GM18873 (cell line): ENCODE measurements around the gene PCDHB2.
"Not testable (repeated sequence)": the region's sequence is repeated elsewhere in the genome, so short reads cannot be mapped to it uniquely, and the experiment has no call there.

Experiments
- ATAC-seq: cut with Tn5 transposase; IDR thresholded peaks from one replicate; pipeline ENCODE4 v1.9.1; 2021; ENCODE audit warnings: mild to moderate bottlenecking, moderate library complexity, moderate number of reproducible peaks; ENCODE audit not compliant: unreplicated experiment, low FRiP score

The PCDHB2 gene

DNA sequence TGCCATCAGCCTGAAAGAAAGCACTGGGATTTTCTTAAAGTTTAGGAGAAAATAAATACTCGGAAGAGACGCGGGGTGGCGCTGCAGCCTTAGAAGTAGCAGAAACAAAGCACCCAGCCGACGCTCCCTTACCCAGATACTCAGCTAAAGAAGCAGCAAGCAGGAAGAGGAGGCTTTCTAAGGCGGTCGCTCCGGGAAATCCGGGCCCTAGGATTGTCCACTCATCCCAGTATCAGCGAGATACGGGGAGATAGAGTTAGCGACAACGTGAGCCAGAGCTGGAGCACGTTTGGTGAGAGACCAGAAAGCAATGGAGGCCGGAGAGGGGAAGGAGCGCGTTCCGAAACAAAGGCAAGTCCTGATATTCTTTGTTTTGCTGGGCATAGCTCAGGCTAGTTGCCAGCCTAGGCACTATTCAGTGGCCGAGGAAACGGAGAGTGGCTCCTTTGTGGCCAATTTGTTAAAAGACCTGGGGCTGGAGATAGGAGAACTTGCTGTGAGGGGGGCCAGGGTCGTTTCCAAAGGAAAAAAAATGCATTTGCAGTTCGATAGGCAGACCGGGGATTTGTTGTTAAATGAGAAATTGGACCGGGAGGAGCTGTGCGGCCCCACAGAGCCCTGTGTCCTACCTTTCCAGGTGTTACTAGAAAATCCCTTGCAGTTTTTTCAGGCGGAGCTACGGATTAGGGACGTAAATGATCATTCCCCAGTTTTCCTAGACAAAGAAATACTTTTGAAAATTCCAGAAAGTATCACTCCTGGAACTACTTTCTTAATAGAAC, at the start of gene PCDHB2:
TSS of gene PCDHB2 (plus strand) at position 135 of the 782 bp plus-strand sequence. CDS start at position 311, 176 bp downstream.
- no peak for ATAC-seq

DNA sequence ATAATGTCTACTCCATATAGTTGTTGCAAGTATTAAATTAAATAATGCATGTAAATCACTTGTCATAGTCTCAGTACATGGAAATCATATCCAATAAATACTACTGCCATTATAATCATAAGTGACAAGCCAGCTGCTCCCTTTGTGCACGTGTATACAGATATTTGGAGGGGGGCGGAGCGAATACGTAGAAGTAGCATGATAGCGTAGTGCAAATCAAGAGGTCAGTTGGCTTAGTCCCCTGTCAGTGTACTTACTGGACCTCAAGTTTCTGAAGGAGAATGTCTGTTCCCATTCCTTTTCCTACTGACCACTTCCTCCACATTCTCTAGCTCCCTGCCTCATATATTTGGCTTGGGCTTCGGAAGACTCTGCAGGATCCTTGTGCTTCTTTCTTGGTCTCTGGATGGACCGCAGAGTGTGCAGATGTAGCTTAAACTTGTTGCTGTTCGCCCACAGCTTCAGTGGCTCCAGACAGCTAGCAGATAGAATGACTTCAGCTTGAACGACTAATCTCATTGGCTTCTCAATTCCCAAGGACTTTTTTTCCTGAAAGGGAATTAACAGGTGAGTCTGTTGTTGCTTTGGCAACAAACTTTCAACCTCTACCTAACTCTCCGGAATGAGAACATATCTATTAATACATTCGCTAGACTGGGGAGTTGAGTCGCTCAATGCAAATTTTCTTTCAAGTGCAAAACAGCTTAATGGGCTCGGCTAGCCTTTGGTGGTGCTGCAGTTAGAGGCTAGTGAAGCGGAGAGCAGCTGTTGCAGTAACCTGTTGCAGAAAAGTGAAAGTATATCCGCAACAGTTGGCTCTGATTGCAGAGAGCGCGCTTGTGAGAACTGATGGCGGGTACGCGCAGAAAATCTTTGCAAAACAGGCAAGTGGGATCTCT, 43.5 kb upstream of the PCDHB2 start, which contains the start of gene PCDHB1:
TSS of gene PCDHB1 (plus strand) at position 753 of the 899 bp plus-strand sequence. CDS start at position 850, 97 bp downstream.
- ATAC-seq = no peak

DNA sequence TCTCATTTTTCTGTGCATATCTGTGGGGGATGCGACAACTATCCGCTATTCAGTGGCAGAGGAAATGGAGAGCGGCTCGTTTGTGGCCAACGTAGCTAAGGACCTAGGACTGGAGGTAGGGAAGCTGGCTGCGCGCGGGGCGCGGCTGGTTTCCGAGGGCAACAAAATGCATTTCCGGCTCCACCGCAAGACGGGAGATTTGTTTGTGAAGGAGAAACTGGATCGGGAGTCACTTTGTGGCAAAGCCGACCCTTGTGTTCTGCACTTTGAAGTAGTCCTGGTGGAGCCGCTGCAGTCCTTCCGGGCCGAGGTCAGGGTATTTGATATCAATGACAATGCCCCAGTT, 42.9 kb upstream of the PCDHB2 start:
- ATAC-seq = no peak

DNA sequence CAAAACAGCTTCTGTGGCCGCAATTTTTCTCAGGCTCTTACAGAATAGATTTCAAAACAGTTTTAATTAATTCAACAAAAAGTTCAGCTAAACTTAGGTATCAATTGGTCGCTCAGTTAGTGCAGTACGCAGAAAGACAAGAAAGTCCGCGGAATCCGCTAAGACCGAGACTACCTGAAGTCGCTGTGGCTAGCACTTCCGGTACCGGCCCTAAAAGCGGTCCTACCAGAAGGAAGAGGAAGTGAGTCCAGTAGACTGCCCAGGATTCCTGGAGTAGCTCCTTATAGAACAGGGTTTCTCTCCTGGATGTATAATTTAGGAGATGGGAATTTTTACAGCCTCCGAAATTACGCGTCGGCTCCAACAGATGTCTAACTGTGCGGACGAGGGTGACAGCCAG, 16.6 kb upstream of the PCDHB2 start:
- ATAC-seq = no peak

DNA sequence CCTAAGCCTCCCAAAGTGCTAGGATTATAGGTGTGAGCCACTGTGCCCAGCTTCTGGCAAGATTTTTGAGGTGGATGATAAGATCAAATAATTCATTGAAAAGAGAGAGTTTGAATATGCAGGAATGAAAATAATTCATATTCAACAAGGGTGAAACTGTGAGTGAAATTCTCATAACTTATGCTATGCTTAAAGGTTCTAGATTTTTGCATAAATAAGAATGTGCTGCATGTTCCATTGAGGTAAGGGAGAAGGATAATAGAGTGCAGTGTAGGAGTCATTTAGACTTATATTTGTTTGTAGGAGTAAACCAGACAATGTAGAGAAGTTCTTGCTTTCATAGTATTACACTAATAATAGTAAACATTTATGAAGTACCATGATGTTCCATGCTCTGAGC, 12.2 kb upstream of the PCDHB2 start:
- no peak for ATAC-seq

DNA sequence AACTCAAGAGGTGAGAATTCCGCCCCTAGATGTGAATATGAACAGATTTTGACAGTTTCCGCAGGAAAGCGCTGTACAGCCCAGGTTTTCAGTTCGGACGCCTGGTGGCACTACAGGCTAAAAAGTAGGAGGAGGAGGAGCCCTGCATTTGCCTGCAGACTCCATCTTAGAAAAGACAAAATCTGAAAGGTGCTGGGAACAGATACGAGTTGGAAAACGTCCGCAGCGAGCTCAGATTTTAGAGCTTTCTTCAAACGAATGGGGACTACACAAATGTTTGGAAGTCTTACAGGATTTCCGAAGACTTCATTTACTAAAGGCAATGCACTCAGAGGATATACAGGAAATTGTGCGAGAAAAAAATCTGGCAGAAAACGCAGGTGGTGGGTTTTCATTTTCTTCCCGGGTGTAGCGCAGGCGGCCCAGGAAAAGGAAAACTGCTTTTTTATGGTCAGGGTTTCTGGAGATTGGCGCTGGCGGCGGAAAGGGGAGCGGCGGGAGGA, 9.9 kb upstream of the PCDHB2 start:
- ATAC-seq = no peak

DNA sequence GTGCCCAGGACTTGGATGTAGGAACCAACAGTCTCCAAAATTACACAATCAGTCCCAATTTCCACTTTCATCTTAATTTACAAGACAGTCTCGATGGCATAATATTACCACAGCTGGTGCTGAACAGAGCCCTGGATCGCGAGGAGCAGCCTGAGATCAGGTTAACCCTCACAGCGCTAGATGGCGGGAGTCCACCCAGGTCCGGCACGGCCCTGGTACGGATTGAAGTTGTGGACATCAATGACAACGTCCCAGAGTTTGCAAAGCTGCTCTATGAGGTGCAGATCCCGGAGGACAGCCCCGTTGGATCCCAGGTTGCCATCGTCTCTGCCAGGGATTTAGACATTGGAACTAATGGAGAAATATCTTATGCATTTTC, 837 bp downstream of the PCDHB2 start:
- ATAC-seq = no peak

DNA sequence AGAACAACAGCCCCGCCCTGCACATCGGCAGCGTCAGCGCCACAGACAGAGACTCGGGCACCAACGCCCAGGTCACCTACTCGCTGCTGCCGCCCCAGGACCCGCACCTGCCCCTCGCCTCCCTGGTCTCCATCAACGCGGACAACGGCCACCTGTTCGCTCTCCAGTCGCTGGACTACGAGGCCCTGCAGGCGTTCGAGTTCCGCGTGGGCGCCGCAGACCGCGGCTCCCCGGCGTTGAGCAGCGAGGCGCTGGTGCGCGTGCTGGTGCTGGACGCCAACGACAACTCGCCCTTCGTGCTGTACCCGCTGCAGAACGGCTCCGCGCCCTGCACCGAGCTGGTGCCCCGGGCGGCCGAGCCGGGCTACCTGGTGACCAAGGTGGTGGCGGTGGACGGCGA, 1.8 kb downstream of the PCDHB2 start:
- ATAC-seq = not testable (repeated sequence)

DNA sequence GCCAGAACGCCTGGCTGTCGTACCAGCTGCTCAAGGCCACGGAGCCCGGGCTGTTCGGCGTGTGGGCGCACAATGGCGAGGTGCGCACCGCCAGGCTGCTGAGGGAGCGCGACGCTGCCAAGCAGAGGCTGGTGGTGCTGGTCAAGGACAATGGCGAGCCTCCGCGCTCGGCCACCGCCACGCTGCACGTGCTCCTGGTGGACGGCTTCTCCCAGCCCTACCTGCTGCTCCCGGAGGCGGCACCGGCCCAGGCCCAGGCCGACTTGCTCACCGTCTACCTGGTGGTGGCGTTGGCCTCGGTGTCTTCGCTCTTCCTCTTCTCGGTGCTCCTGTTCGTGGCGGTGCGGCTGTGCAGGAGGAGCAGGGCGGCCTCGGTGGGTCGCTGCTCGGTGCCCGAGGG, 2.2 kb downstream of the PCDHB2 start:
- not testable (repeated sequence) for ATAC-seq

DNA sequence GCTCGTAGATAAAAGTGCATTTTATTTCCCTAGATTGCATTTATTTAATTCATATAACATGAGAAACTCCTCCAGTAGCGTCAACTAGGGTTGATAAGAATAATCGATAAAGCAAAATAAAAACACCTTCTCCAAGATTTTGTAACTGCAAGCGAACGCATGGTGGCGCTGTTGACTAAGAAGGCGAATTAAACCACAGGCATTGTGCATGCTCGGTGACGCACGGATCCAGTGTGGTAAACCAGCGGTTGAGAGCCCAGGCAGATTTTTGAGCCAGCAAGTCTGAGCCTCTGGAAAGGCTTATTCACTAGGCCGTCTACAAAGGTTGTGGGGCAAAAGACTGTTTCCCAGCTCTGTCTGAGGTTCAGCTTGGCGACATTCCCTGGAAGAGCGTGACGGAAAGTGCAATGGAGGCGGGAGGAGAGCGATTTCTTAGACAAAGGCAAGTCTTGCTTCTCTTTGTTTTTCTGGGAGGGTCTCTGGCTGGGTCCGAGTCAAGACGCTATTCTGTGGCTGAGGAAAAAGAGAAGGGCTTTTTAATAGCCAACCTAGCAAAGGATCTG, 5.9 kb downstream of the PCDHB2 start, which contains the start of gene PCDHB3:
TSS of gene PCDHB3 (plus strand) at position 231 of the 563 bp plus-strand sequence. CDS start at position 408, 177 bp downstream.
- no peak for ATAC-seq

DNA sequence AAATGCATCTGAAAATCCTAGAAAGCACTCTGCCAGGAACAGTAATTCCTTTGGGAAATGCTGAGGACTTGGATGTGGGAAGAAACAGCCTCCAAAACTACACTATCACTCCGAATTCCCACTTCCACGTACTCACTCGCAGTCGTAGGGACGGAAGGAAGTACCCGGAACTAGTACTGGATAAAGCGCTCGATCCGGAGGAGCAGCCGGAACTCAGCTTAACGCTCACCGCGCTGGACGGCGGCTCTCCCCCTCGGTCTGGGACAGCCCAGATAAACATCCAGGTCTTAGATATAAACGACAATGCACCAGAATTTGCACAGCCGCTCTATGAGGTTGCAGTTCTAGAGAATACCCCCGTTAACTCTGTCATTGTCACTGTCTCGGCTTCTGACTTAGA, 6.6 kb downstream of the PCDHB2 start:
- ATAC-seq = no peak

DNA sequence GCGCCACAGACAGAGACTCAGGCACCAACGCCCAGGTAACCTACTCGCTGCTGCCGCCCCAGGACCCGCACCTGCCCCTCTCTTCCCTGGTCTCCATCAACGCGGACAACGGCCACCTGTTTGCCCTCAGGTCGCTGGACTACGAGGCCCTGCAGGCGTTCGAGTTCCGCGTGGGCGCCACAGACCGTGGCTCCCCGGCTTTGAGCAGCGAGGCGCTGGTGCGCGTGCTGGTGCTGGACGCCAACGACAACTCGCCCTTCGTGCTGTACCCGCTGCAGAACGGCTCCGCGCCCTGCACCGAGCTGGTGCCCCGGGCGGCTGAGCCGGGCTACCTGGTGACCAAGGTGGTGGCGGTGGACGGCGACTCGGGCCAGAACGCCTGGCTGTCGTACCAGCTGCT, 7.7 kb downstream of the PCDHB2 start:
- not testable (repeated sequence) for ATAC-seq

DNA sequence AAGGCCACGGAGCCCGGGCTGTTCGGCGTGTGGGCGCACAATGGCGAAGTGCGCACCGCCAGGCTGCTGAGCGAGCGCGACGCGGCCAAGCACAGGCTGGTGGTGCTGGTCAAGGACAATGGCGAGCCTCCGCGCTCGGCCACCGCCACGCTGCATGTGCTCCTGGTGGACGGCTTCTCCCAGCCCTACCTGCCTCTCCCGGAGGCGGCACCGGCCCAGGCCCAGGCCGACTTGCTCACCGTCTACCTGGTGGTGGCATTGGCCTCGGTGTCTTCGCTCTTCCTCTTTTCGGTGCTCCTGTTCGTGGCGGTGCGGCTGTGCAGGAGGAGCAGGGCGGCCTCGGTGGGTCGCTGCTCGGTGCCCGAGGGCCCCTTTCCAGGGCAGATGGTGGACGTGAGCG, 8.1 kb downstream of the PCDHB2 start:
- ATAC-seq = not testable (repeated sequence)

DNA sequence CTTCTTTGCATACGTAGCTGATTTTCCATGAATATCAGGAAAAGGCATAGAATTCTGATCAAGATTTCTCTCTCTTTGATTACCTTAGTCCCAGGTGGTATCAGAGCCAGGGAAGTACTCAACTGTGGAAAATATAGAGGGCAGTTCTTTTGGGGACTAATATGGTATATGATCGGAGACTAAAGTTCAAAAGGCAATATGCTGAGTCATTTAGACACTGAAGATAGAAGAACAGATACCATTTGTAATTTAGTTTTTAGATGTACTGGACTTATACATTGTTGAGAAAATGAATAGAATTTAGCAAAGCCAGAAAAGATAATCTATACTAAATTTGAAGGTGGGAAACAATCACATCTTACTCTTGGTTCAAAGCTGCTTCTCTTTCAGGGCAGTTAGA, 10.9 kb downstream of the PCDHB2 start:
- ATAC-seq = no peak

DNA sequence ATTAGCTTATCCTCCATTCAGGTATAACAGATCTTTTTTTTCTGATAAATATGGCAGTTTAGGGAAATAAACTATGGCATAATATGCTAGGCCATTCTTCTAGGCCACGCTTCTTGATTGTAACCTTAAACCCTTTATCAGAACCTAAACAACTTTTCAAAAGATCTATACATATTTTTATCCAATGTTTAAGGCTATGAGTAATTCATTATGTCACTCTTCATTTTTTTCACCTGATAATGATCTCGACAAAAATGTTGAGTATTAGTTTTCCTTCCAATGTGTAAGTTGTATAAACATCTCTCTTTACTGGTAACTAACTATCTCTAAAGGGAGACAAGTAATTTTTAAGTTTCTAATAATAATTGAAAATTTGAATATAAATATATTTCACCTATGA, 24.8 kb downstream of the PCDHB2 start:
- no peak for ATAC-seq

DNA sequence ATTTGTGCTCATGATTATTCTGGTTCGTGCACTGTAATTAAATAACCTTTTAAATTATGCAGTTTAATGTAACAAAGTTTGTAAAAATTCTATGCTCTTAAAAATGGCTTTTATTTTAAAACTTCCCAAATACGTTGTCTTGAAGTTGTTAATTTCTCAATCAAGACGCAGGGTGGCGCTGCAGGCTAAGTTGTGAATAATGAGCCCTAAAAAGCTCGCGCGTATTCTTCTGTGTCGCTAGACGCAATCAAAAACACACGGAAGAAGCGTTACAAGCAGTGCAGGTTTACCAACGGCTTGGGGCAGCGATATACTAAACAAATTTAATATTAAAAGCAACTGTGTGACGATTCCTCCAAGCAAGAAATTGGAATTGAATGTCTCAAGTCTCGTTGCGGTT, 27.1 kb downstream of the PCDHB2 start, which contains the start of gene PCDHB4:
TSS of gene PCDHB4 (plus strand) at position 256 of the 400 bp plus-strand sequence. CDS start 181 bp downstream, outside the sequence.
- no peak for ATAC-seq

DNA sequence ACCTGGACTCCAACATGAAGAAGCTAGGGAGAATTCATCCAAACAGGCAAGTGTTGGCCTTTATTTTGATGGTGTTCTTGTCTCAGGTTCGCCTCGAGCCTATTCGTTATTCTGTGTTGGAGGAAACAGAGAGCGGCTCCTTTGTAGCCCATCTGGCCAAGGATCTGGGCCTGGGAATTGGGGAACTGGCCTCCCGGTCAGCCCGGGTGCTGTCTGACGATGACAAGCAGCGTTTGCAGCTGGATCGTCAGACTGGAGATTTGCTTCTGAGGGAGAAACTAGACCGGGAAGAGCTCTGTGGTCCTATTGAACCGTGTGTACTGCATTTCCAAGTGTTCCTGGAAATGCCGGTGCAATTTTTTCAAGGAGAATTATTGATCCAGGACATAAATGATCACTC, 27.6 kb downstream of the PCDHB2 start:
- ATAC-seq = no peak

DNA sequence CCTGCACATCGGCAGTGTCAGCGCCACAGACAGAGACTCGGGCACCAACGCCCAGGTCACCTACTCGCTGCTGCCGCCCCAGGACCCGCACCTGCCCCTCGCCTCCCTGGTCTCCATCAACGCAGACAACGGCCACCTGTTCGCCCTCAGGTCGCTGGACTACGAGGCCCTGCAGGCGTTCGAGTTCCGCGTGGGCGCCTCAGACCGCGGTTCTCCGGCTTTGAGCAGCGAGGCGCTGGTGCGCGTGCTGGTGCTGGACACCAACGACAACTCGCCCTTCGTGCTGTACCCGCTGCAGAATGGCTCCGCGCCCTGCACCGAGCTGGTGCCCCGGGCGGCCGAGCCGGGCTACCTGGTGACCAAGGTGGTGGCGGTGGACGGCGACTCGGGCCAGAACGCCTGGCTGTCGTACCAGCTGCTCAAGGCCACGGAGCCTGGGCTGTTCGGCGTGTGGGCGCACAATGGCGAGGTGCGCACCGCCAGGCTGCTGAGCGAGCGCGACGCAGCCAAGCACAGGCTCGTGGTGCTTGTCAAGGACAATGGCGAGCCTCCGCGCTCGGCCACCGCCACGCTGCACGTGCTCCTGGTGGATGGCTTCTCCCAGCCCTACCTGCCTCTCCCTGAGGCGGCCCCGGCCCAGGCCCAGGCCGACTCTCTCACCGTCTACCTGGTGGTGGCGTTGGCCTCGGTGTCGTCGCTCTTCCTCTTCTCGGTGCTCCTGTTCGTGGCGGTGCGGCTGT, 29.2 kb downstream of the PCDHB2 start:
- ATAC-seq = not testable (repeated sequence)

DNA sequence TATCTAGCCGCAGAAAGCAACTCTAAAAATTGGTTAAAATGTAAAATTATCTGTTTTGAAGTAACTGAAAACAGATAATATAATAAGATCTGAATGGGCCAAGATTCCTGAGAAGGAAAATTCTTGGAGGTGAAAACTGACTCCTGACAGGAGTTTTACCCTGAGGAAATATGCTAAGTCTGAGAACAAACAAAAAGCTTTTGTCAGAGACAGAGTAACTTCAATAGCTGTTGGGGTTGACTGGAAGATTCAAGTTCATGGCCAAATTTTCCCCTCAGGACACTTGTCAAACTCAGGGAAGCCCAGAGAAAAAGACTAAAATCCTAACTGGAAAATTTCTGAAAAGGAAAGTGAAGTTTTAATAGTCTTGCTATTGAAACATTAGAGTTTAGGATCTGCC, 32.9 kb downstream of the PCDHB2 start:
- ATAC-seq = no peak
